MV-4-11 (cell line): ENCODE measurements around the gene SNCAIP.
"Not testable (repeated sequence)": the region's sequence is repeated elsewhere in the genome, so short reads cannot be mapped to it uniquely, and the experiment has no call there.

Experiments used
- DNase-seq: peaks from one replicate; lab custom pipeline; 2025; lab: John Stamatoyannopoulos, UW

Gene SNCAIP

GRCh38 chr5:122358372-122358979 lies 46.4 kb downstream of the SNCAIP start:
- no peak for DNase-seq

- no peak for DNase-seq
These were observed 50.3 kb downstream of the SNCAIP start for GRCh38 chr5:122362361-122362760.

GRCh38 chr5:122363623-122364022 lies 51.6 kb downstream of the SNCAIP start:
- no peak for DNase-seq

GRCh38 chr5:122366501-122366900 lies 54.5 kb downstream of the SNCAIP start:
- DNase-seq, result no peak

- DNase-seq, result no peak
These were observed 55.4 kb downstream of the SNCAIP start for GRCh38 chr5:122367456-122367855.

- DNase-seq, result no peak
These were observed 56.6 kb downstream of the SNCAIP start for GRCh38 chr5:122368510-122369251.

GRCh38 chr5:122369253-122369815 lies 57.3 kb downstream of the SNCAIP start:
- no peak for DNase-seq

GRCh38 chr5:122371511-122372151 lies 59.6 kb downstream of the SNCAIP start:
- DNase-seq, result no peak

- no peak for DNase-seq
These were observed 62.1 kb downstream of the SNCAIP start for GRCh38 chr5:122374110-122374509.

- no peak for DNase-seq
These were observed 63.8 kb downstream of the SNCAIP start for GRCh38 chr5:122375801-122376200.

GRCh38 chr5:122376250-122376649 lies 64.2 kb downstream of the SNCAIP start:
- no peak for DNase-seq

GRCh38 chr5:122377026-122377425 lies 65.0 kb downstream of the SNCAIP start:
- peak; percentile 79 for DNase-seq

GRCh38 chr5:122382938-122383337 lies 70.9 kb downstream of the SNCAIP start:
- not testable (repeated sequence) for DNase-seq

GRCh38 chr5:122384739-122385235 lies 72.8 kb downstream of the SNCAIP start:
- no peak for DNase-seq

GRCh38 chr5:122385286-122385685 lies 73.2 kb downstream of the SNCAIP start:
- no peak for DNase-seq

GRCh38 chr5:122385808-122386207 lies 73.8 kb downstream of the SNCAIP start:
- no peak for DNase-seq

- peak; percentile 58 for DNase-seq
These were observed 78.1 kb downstream of the SNCAIP start for GRCh38 chr5:122390154-122390553.

- DNase-seq, result no peak
These were observed 78.7 kb downstream of the SNCAIP start for GRCh38 chr5:122390694-122391093.

- DNase-seq, result no peak
These were observed 79.6 kb downstream of the SNCAIP start for GRCh38 chr5:122391621-122392020.

- no peak for DNase-seq
These were observed 80.2 kb downstream of the SNCAIP start for GRCh38 chr5:122392224-122392623.

GRCh38 chr5:122392824-122393223 lies 80.8 kb downstream of the SNCAIP start:
- DNase-seq, result peak; percentile 43

GRCh38 chr5:122394284-122394930 lies 82.4 kb downstream of the SNCAIP start:
- DNase-seq, result no peak
